K562 (cell line): ENCODE results near the gene KRTAP10-11. TPM values are rescaled to one million over a fixed set of nuclear protein-coding genes. Genes with fewer than 3 reads are reported as not detected.

ENCODE experiments used
- ATAC-seq: fragments of 200-7000 bp; cut with Tn5 transposase; 3 replicates; pipeline ENCODE4 v1.9.1; 2020; ENCODE audit warnings: moderate library complexity
- BruUV-seq: library from RNA; stranded (reverse); fragments of 400-500 nt; replicated peaks from 2 replicates; lab custom pipeline; 2021; lab: Mats Ljungman, UMichigan
- CTCF ChIA-PET: fragments of 300-600 bp; formaldehyde crosslinking; extraction: SDS; loops from one replicate; lab custom pipeline; 2021; ENCODE audit warnings: low intra/inter-chr PET ratio; lab: Yijun Ruan, JAX
- POLR2A ChIA-PET: fragments of 300-600, 350-650 bp; sonication (Branson Sonifier 250); formaldehyde crosslinking; extraction: SDS; loops from one replicate; lab custom pipeline; 2021; ENCODE audit warnings: antibody characterized with exemption, inconsistent platforms; lab: Yijun Ruan, JAX
- DNase-seq, 4 experiments: peaks; one replicate each; pipeline versions ENCODE4 v3.0.0 to v3.0.0-alpha.2; 2011 to 2018; ENCODE audit warnings: low spot score in 3 of 4, mixed read lengths in 3 of 4; ENCODE audit errors: extremely low read depth in 1 of 4
- FAIRE-seq: peaks from 2 replicates; lab custom pipeline; 2011; peaks lifted over from hg19 to GRCh38; lab: Jason Lieb, UNC
- H2AFZ ChIP-seq: 2 replicates; pipeline ENCODE4 v1.6.0; 2011; ENCODE audit warnings: low read depth, low read length, control low read depth, inconsistent platforms
- H3K27ac ChIP-seq: fragments of 200-600 bp; 3 replicates; pipeline ENCODE4 v1.8.0; 2011; ENCODE audit warnings: low read depth, mild to moderate bottlenecking, control low read depth, inconsistent platforms, low read length, moderate library complexity, mixed read lengths; ENCODE audit errors: extremely low read depth
- H3K27me3 ChIP-seq, 2 experiments: fragments of 300-600 bp in 1 of 2; 2 replicates in 1 of 2; 3 replicates in 1 of 2; pipeline versions ENCODE4 v1.6.0 to v1.8.0; 2011; ENCODE audit warnings: inconsistent platforms in 2 of 2, low read length in 2 of 2, mild to moderate bottlenecking in 1 of 2, mixed read lengths in 1 of 2, moderate library complexity in 1 of 2; ENCODE audit not compliant: control insufficient read depth in 2 of 2, insufficient read depth in 2 of 2
- H3K36me3 ChIP-seq: fragments of 300-600 bp; 3 replicates; pipeline ENCODE4 v1.8.0; 2011; ENCODE audit warnings: mild to moderate bottlenecking, low read length, inconsistent platforms; ENCODE audit not compliant: control insufficient read depth, insufficient read depth
- H3K4me1 ChIP-seq, 2 experiments: fragments of 200-600 bp in 1 of 2; replicated peaks in 1 of 2; 2 replicates in 1 of 2; 3 replicates in 1 of 2; pipeline versions ENCODE4 v1.5.1 to v1.8.0; 2011; ENCODE audit warnings: inconsistent platforms in 2 of 2, low read length in 2 of 2, mild to moderate bottlenecking in 1 of 2, mixed read lengths in 1 of 2, moderate library complexity in 1 of 2; ENCODE audit not compliant: control insufficient read depth in 2 of 2, insufficient read depth in 2 of 2
- H3K4me2 ChIP-seq: 2 replicates; pipeline ENCODE4 v1.6.1; 2011; ENCODE audit warnings: low read length, control low read depth, inconsistent platforms, mixed read lengths; ENCODE audit not compliant: insufficient read depth
- H3K4me3 ChIP-seq: fragments of 200-600 bp; sonication (generic), shearing (Covaris generic); 2 replicates; pipeline ENCODE4 v1.5.1; 2016; ENCODE audit warnings: control low read depth, inconsistent platforms
- H3K79me2 ChIP-seq: fragments of 200-600 bp; 3 replicates; pipeline ENCODE4 v1.8.0; 2011; ENCODE audit warnings: low read length, inconsistent platforms; ENCODE audit not compliant: control insufficient read depth, insufficient read depth
- H3K9ac ChIP-seq, 2 experiments: 2 replicates each; pipeline versions ENCODE4 v1.6.0 to v1.6.1; 2011; ENCODE audit warnings: low read depth in 2 of 2, low read length in 2 of 2, control low read depth in 1 of 2, inconsistent platforms in 1 of 2, mild to moderate bottlenecking in 1 of 2, mixed read lengths in 1 of 2; ENCODE audit not compliant: insufficient read depth in 1 of 2
- H3K9me1 ChIP-seq: one replicate; pipeline ENCODE4 v1.6.0; 2011; ENCODE audit warnings: inconsistent platforms, mild to moderate bottlenecking, low read length, moderate library complexity; ENCODE audit not compliant: control insufficient read depth, insufficient read depth
- H3K9me3 ChIP-seq: replicated peaks from 2 replicates; pipeline ENCODE4 v1.5.1; 2011; ENCODE audit warnings: low read depth, low read length, inconsistent platforms; ENCODE audit not compliant: control insufficient read depth, insufficient read depth
- H4K20me1 ChIP-seq: replicated peaks from 2 replicates; pipeline ENCODE4 v1.6.1; 2011; ENCODE audit warnings: low read length, inconsistent platforms, mixed read lengths; ENCODE audit not compliant: control insufficient read depth, insufficient read depth
- CBX1 ChIP-seq: sonication (generic); IDR thresholded peaks from 2 replicates; pipeline ENCODE4 v1.6.1; 2016; ENCODE audit warnings: antibody characterized with exemption, low read depth, mild to moderate bottlenecking
- CEBPG ChIP-seq, 3 experiments: fragments of 200-800 bp in 1 of 3; sonication (Bioruptor generic) in 1 of 3; sonication (generic) in 1 of 3; formaldehyde crosslinking in 1 of 3; IDR thresholded peaks in 2 of 3; conservative IDR thresholded peaks in 1 of 3; 2 replicates each; pipeline versions ENCODE4 v1.6.1 to v1.8.0; 2016 to 2022; ENCODE audit warnings: missing compliant biosample characterization in 2 of 3, missing genetic modification characterization in 2 of 3, mild to moderate bottlenecking in 1 of 3, missing genetic modification reagents in 1 of 3
- DACH1 ChIP-seq: fragments of 450-650 bp; IDR thresholded peaks from 2 replicates; pipeline ENCODE4 v1.6.1; 2018; ENCODE audit not compliant: partially characterized antibody
- GATAD2B ChIP-seq: fragments of 450-650 bp; IDR thresholded peaks from 2 replicates; pipeline ENCODE4 v1.6.1; 2017; ENCODE audit warnings: mild to moderate bottlenecking, borderline replicate concordance
- HDAC2 ChIP-seq: fragments of 450-650 bp; IDR thresholded peaks from 2 replicates; pipeline ENCODE4 v1.6.1; 2016; ENCODE audit warnings: mild to moderate bottlenecking
- HEY1 ChIP-seq: fragments of 250-450 bp; sonication (Bioruptor Pico); IDR thresholded peaks from 2 replicates; pipeline ENCODE4 v1.5.0; 2020; ENCODE audit warnings: mild to moderate bottlenecking, moderate library complexity, borderline replicate concordance
- HNRNPL ChIP-seq: fragments of 200-400 bp; formaldehyde crosslinking; IDR thresholded peaks from 2 replicates; pipeline ENCODE4 v1.6.1; 2017; ENCODE audit warnings: low read depth, mild to moderate bottlenecking, low read length
- JUN ChIP-seq, 2 experiments: sonication (generic) in 1 of 2; formaldehyde crosslinking in 1 of 2; IDR thresholded peaks; 2 replicates each; pipeline versions ENCODE4 v1.6.1 to v1.8.0; 2012 to 2022; ENCODE audit warnings: borderline replicate concordance in 2 of 2, mild to moderate bottlenecking in 2 of 2, improper control_type of control experiment in 1 of 2, low read depth in 1 of 2, low read length in 1 of 2, missing genetic modification reagents in 1 of 2
- LEF1 ChIP-seq: fragments of 450-650 bp; IDR thresholded peaks from 2 replicates; pipeline ENCODE4 v1.6.1; 2016; ENCODE audit warnings: mild to moderate bottlenecking
- PRMT5 ChIP-seq: sonication (generic); formaldehyde crosslinking; IDR thresholded peaks from 2 replicates; pipeline ENCODE4 v1.5.0; 2020; ENCODE audit warnings: missing genetic modification reagents
- RBM34 ChIP-seq: fragments of 200-400 bp; formaldehyde crosslinking; IDR thresholded peaks from 2 replicates; pipeline ENCODE4 v1.6.1; 2018; ENCODE audit warnings: low read length, borderline replicate concordance; ENCODE audit not compliant: insufficient read depth
- SRSF3 ChIP-seq: fragments of 200-400 bp; formaldehyde crosslinking; IDR thresholded peaks from 2 replicates; pipeline ENCODE4 v1.6.1; 2016; ENCODE audit warnings: mild to moderate bottlenecking, low read length, moderate library complexity; ENCODE audit not compliant: insufficient read depth
- TRIM24 ChIP-seq, 2 experiments: fragments of 450-650 bp; IDR thresholded peaks; 2 replicates each; pipeline ENCODE4 v1.6.1; 2016
- TSC22D4 ChIP-seq: fragments of 450-650 bp; IDR thresholded peaks from 2 replicates; pipeline ENCODE4 v1.6.1; 2016; ENCODE audit warnings: missing genetic modification characterization, missing biosample characterization, control low read depth
- ZBTB11 ChIP-seq, 3 experiments: fragments of 200-800 bp in 1 of 3; fragments of 250-450 bp in 1 of 3; fragments of 450-650 bp in 1 of 3; sonication (Bioruptor Pico) in 1 of 3; sonication (Bioruptor generic) in 1 of 3; formaldehyde crosslinking in 1 of 3; IDR thresholded peaks; 2 replicates each; pipeline versions ENCODE4 v1.6.1 to v1.8.0; 2016 to 2022; ENCODE audit warnings: mild to moderate bottlenecking in 2 of 3, missing genetic modification characterization in 2 of 3, missing compliant biosample characterization in 1 of 3, moderate library complexity in 1 of 3
- ZBTB34 ChIP-seq: fragments of 250-450 bp; sonication (Bioruptor Pico); IDR thresholded peaks from 2 replicates; pipeline ENCODE4 v1.8.0; 2021; ENCODE audit warnings: mild to moderate bottlenecking, moderate library complexity
- WGBS: fragments of 100-300 bp; shearing (Covaris generic); methylation state at CpG from one replicate; pipeline ENCODE4 v1.1.6; 2016; ENCODE audit warnings: low coverage, mixed read lengths; ENCODE audit not compliant: insufficient coverage; ENCODE audit errors: missing lambda C conversion rate; 5-methylcytosine and 5-hydroxymethylcytosine counted together
- in situ Hi-C: fragments of 300-500 bp; cut with MboI; formaldehyde crosslinking; loops from 4 replicates; pipeline ENCODE4 v1.15.0; 2018; ENCODE audit warnings: inconsistent platforms, mixed read lengths
- intact Hi-C: fragments of 100-400 bp; cut with micrococcal nuclease; formaldehyde crosslinking; loops from 2 replicates; pipeline ENCODE4 v1.14.2; 2022
- polyA plus RNA-seq, 8 experiments: library from polyadenylated mRNA; depleted of rRNA in 4 of 8; stranded (reverse) in 5 of 8; unstranded in 3 of 8; fragments of >200 nt; fragmentation: Nextera tagmentation in 2 of 8; fragmentation: Illumina TruSeq in 1 of 8; extraction: Ambion mirVana in 2 of 8; extraction: Trizol in 1 of 8; gene quantifications; 2 replicates each; pipeline versions ENCODE4 v1.2.1 to v1.2.3, GENCODE V29; 2011 to 2014; ENCODE audit warnings: inconsistent platforms in 1 of 8, missing spikeins in 1 of 8
- total RNA-seq, 7 experiments: library from RNA; depleted of rRNA in 6 of 7; stranded (reverse); fragments of >200 nt in 6 of 7; fragmentation: Illumina TruSeq in 2 of 7; extraction: Trizol in 2 of 7; gene quantifications; 2 replicates each; pipeline versions ENCODE4 v1.2.1 to v1.2.3, GENCODE V29; 2011 to 2021; ENCODE audit warnings: low replicate concordance in 1 of 7

Gene KRTAP10-11
- total and polyA plus RNA-seq, 9 of the 15 experiments (the other 6 are each of a cell fraction or from before 2014, with no cell fraction given) = not detected

GRCh38 chr21:44658541-44658910 lies 12.3 kb downstream of the KRTAP10-11 start:
- no peaks in the 10 kb centered on the region for H4K20me1 ChIP-seq
- no peaks in the 10 kb centered on the region for H3K36me3 ChIP-seq
- WGBS = 0% methylated on average over 5 of the region's 5 CpGs
- ChIA-PET CTCF (no interaction called here), POLR2A (no interaction called here)
- peaks cover 0 to 8% of the 10 kb centered on the region in 2 experiments; a peak in 1 of 5 replicates for H3K4me1 ChIP-seq
- H2AFZ ChIP-seq = no peak overlapping the region
- no peak overlapping the region for H3K4me3 ChIP-seq
- ATAC-seq (no peak), DNase-seq (no peak), FAIRE-seq (no peak)
- in situ Hi-C loops = no loop called here
- no peak overlapping the region for H3K4me2 ChIP-seq
- intact Hi-C loops = no loop called here
- no TSS peak for BruUV-seq
- no peaks in the 10 kb centered on the region for H3K79me2 ChIP-seq
- H3K27ac ChIP-seq = no peak overlapping the region
- H3K9me1 ChIP-seq = no peaks in the 10 kb centered on the region
- H3K9me3 ChIP-seq = no peaks in the 10 kb centered on the region
- H3K27me3 ChIP-seq = peaks cover 0 to 19% of the 10 kb centered on the region in 2 experiments; a peak in 3 of 5 replicates
- no peak overlapping the region for H3K9ac ChIP-seq
- TF ChIP-seq HEY1 (CRISPR knock-in tag) = no peak
- TF ChIP-seq JUN (IDR thresholded peaks at IDR 0.05; ENCODE audit: borderline replicate concordance, low read depth, low read length) = no peak
- TF ChIP-seq JUN (CRISPR knock-in tag; IDR thresholded peaks at IDR 0.05; ENCODE audit: borderline replicate concordance) = no peak
- TF ChIP-seq HDAC2 = no peak
- TF ChIP-seq LEF1 = no peak
- no peak for TF ChIP-seq PRMT5 (CRISPR knock-in tag)
- TF ChIP-seq TSC22D4 = no peak
- no peak for TF ChIP-seq RBM34
- TF ChIP-seq ZBTB11 (CRISPR knock-in tag; IDR thresholded peaks at IDR 0.05) = no peak
- no peak for TF ChIP-seq DACH1
- no peak for TF ChIP-seq ZBTB34
- TF ChIP-seq SRSF3 = no peak
- TF ChIP-seq TRIM24 (IDR thresholded peaks at IDR 0.05) = no peak
- TF ChIP-seq GATAD2B = no peak
- TF ChIP-seq CEBPG (CRISPR knock-in tag; IDR thresholded peaks at IDR 0.05) = no peak
- no peak for TF ChIP-seq CEBPG (tag; conservative IDR thresholded peaks at IDR 0.05 in 1 of 2, IDR thresholded peaks at IDR 0.05 in 1 of 2)
- no peak for TF ChIP-seq CBX1
- TF ChIP-seq HNRNPL = no peak
